DND-41 (cell line): ENCODE data around the gene E2F4.

ENCODE experiments used
- ATAC-seq: fragments of 200-7000 bp; cut with Tn5 transposase; 3 replicates; pipeline ENCODE4 v1.9.1; 2021; ENCODE audit warnings: low read depth; ENCODE audit not compliant: insufficient read depth
- DNase-seq: peaks from one replicate; pipeline ENCODE4 v3.0.0-alpha.2; 2020
- H2AFZ ChIP-seq: 2 replicates; pipeline ENCODE4 v1.6.0; 2012; ENCODE audit warnings: low read depth, low read length
- H3K27ac ChIP-seq: 2 replicates; pipeline ENCODE4 v1.5.1; 2012; ENCODE audit warnings: low read length, inconsistent platforms
- H3K27me3 ChIP-seq: fragments of 200-600 bp; sonication (generic); 2 replicates; pipeline ENCODE4 v1.6.0; 2012; ENCODE audit warnings: low read length, mild to moderate bottlenecking, inconsistent platforms; ENCODE audit not compliant: insufficient read depth, poor library complexity
- H3K36me3 ChIP-seq: 2 replicates; pipeline ENCODE4 v1.5.1; 2012; ENCODE audit warnings: low read length, inconsistent platforms; ENCODE audit not compliant: insufficient read depth
- H3K4me1 ChIP-seq: 2 replicates; pipeline ENCODE4 v1.5.1; 2012; ENCODE audit warnings: mild to moderate bottlenecking, low read length; ENCODE audit not compliant: insufficient read depth
- H3K4me2 ChIP-seq: 2 replicates; pipeline ENCODE4 v1.6.0; 2012; ENCODE audit warnings: mild to moderate bottlenecking, moderate library complexity, low read length, inconsistent platforms; ENCODE audit not compliant: insufficient read depth
- H3K4me3 ChIP-seq, 2 experiments: fragments of 200-600 bp in 1 of 2; shearing (Covaris generic) in 1 of 2; 2 replicates each; pipeline ENCODE4 v1.5.1; 2012 to 2016; ENCODE audit warnings: inconsistent platforms in 2 of 2, low read length in 2 of 2, mild to moderate bottlenecking in 2 of 2, low read depth in 1 of 2, moderate library complexity in 1 of 2
- H3K79me2 ChIP-seq: 2 replicates; pipeline ENCODE4 v1.6.0; 2012; ENCODE audit warnings: low read length, inconsistent platforms; ENCODE audit not compliant: insufficient read depth
- H3K9ac ChIP-seq: 2 replicates; pipeline ENCODE4 v1.6.0; 2012; ENCODE audit warnings: low read depth, mild to moderate bottlenecking, inconsistent platforms, low read length, moderate library complexity
- H3K9me3 ChIP-seq: 2 replicates; pipeline ENCODE4 v1.5.1; 2012; ENCODE audit warnings: low read length, moderate library complexity, mild to moderate bottlenecking, inconsistent platforms; ENCODE audit not compliant: insufficient read depth, severe bottlenecking
- H4K20me1 ChIP-seq: 2 replicates; pipeline ENCODE4 v1.6.0; 2012; ENCODE audit warnings: low read length; ENCODE audit not compliant: insufficient read depth
- EZH2 ChIP-seq: IDR thresholded peaks from 3 replicates; pipeline ENCODE4 v1.6.1; 2012; ENCODE audit warnings: borderline replicate concordance, low read depth, mild to moderate bottlenecking, moderate library complexity, low read length, inconsistent platforms; ENCODE audit not compliant: severe bottlenecking
- TF ChIP-seq, protein P1 (sequence below): IDR thresholded peaks from 2 replicates; pipeline ENCODE4 v1.5.1; 2012; ENCODE audit warnings: borderline replicate concordance, low read length, moderate library complexity, mild to moderate bottlenecking; ENCODE audit not compliant: poor library complexity, severe bottlenecking; ENCODE audit errors: extremely low read depth

E2F4 gene

DNA sequence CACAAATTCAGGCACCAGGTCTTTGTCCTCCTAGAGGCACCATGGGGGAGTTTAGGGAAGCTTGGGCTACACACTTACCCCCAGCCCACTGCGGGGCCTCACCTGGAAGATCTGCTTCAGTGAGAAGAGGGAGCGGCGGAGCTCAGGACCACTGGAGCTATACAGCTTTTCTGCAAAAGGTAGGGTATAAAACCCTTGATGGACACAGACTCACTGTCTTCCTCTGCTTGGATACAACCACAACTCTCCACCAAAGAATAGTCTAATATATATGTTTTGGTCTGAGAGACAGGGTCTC, 46.3 kb downstream of the E2F4 start:
- no peak for ATAC-seq
- DNase-seq, result no peak
- Histone ChIP-seq H3K4me3 (no peak overlapping the region), H3K9me3 (no peaks in the 10 kb centered on the region), H3K4me2 (no peak overlapping the region), H3K27ac (no peak overlapping the region), H4K20me1 (peaks cover 9% of the 10 kb centered on the region), H3K4me1 (peaks cover 25% of the 10 kb centered on the region), H3K27me3 (no peaks in the 10 kb centered on the region), H3K36me3 (peaks cover 30% of the 10 kb centered on the region), H3K9ac (no peak overlapping the region), H3K79me2 (peaks cover 17% of the 10 kb centered on the region; the same call in 1 of the 2 replicates), H2AFZ (no peak overlapping the region)
- TF ChIP-seq EZH2, result no peak
- TF ChIP-seq, protein P1, sequence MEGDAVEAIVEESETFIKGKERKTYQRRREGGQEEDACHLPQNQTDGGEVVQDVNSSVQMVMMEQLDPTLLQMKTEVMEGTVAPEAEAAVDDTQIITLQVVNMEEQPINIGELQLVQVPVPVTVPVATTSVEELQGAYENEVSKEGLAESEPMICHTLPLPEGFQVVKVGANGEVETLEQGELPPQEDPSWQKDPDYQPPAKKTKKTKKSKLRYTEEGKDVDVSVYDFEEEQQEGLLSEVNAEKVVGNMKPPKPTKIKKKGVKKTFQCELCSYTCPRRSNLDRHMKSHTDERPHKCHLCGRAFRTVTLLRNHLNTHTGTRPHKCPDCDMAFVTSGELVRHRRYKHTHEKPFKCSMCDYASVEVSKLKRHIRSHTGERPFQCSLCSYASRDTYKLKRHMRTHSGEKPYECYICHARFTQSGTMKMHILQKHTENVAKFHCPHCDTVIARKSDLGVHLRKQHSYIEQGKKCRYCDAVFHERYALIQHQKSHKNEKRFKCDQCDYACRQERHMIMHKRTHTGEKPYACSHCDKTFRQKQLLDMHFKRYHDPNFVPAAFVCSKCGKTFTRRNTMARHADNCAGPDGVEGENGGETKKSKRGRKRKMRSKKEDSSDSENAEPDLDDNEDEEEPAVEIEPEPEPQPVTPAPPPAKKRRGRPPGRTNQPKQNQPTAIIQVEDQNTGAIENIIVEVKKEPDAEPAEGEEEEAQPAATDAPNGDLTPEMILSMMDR, result no peak

DNA sequence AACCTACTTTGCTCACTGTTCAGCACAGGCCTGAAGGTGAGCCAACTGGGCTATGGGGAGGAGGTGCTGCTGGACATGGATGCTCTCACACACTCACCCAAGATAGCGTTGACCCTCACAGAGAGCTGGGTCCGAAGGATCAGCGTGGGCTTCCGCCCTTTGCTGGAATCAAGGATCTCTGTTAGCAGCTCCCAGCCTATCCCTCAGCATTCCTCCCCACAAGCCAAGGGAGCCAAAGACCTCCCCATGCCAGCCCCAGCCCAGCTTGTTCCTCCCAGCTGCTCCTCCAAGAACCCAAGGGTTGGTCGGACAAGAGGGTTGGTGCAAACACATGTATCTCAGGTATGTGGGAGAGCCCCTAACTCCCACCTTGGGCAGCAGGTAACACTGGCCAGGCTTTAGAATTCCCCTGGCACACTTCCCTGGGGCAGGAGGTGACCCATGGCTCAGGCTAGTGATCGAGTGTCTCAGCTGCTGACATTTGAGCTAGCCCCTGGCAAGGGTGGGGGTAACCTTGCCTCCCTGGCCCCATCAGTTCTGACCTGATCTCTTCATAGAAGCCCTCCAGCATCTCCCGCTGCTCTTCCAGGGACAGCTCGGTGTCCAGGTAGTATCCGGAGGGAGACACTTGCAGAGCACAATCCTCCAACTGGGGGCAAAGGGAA, 47.0 kb downstream of the E2F4 start:
- ATAC-seq (no peak), DNase-seq (no peak)
- peaks cover 25% of the 10 kb centered on the region for H3K36me3 ChIP-seq
- H3K4me3 ChIP-seq, result no peak overlapping the region
- no peaks in the 10 kb centered on the region for H3K9me3 ChIP-seq
- no peak overlapping the region for H2AFZ ChIP-seq
- no peaks in the 10 kb centered on the region for H3K27me3 ChIP-seq
- no peak overlapping the region for H3K9ac ChIP-seq
- H3K27ac ChIP-seq, result no peak overlapping the region
- peaks cover 31% of the 10 kb centered on the region for H3K4me1 ChIP-seq
- TF ChIP-seq, protein P1, result no peak
- no peak for TF ChIP-seq EZH2
- peaks cover 11% of the 10 kb centered on the region for H4K20me1 ChIP-seq
- no peak overlapping the region for H3K4me2 ChIP-seq
- peaks cover 21% of the 10 kb centered on the region; the same call in 1 of the 2 replicates for H3K79me2 ChIP-seq

DNA sequence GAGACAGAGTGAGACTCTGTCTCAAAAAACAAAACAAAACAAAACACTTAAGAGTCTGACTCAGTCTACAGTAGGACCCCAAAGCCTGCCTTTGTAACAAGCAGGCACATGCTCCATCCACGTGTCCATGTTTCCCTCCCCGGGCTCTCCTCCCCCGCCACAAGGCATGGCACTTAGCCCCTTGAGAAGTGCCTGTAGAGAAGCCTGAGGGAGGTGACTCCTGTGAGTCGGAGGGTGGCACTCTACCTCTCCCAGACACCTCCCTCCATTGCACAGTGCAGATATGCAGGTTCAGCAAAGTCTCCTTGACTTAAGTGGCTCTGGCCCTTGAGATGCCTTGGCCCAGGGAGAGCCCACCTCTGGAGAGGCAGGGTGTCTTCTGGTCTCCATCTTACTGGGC, 48.6 kb downstream of the E2F4 start:
- ATAC-seq (no peak), DNase-seq (no peak)
- no peak for TF ChIP-seq EZH2
- TF ChIP-seq, protein P1, result no peak
- Histone ChIP-seq H3K4me1 (peaks cover 38% of the 10 kb centered on the region), H3K4me3 (no peak overlapping the region), H4K20me1 (peaks cover 22% of the 10 kb centered on the region), H3K36me3 (peaks cover 16% of the 10 kb centered on the region), H2AFZ (no peak overlapping the region), H3K4me2 (no peak overlapping the region), H3K9ac (no peak overlapping the region), H3K27me3 (no peaks in the 10 kb centered on the region), H3K27ac (no peak overlapping the region), H3K79me2 (peaks cover 10% of the 10 kb centered on the region; the same call in 1 of the 2 replicates), H3K9me3 (no peaks in the 10 kb centered on the region)
